Testis (tissue), 2 donors: ENCODE results near the gene PTGIS.

Experiments used
- CTCF ChIP-seq, 3 experiments: fragments of 450-650 bp in 2 of 3; fragments of 200-600 bp in 1 of 3; sonication (generic) in 1 of 3; IDR thresholded peaks; one replicate each; pipeline ENCODE4 v1.5.1; 2016 to 2019; ENCODE audit warnings: antibody characterized with exemption in 3 of 3, mild to moderate bottlenecking in 2 of 3, moderate library complexity in 1 of 3
- POLR2A ChIP-seq: fragments of 450-650 bp; IDR thresholded peaks from one replicate; pipeline ENCODE4 v1.6.1; 2017; ENCODE audit warnings: antibody characterized with exemption, mild to moderate bottlenecking, moderate library complexity

DNA sequence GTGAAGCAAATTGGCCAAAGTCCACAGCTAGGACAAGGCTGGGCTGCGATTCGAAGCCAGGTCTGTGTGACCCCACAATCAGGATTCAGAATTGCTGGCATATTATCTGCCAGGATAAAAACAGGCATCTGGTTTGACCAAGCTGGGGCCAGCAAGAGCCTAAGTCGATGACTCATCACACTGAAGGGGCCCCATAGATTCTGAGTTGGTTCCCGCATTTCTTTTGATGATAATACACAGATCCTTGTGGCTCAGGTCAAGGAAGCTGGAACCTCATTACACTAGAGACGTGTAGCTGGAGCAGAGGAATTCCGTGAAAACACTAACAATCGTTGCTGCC, 92.0 kb downstream of the PTGIS start:
- TF ChIP-seq CTCF (IDR thresholded peaks at IDR 0.05) (no peak), POLR2A (no peak)
